ENCODE data around the gene NPVF.

NPVF gene

DNA sequence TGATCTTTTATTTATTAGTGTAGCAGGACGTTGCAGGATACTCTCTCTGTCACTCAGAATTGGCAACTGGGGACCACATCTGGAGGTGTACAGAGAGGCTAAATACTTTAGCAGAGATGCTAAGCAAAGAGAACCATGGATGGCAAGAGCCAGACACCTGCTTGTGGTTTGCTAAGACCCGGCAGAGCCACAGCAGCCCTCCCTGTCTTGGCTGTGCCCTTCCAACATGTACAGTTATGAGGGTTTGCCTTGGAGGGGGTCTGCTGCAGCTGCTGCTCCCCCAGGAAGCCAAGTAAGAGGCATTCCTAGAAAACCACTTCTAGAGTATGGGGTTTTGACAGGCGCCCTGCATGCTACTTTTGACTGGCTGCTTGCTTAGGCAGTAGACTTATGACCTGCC lies 5.1 kb downstream of the NPVF start:
- no peak for DNase-seq

DNA sequence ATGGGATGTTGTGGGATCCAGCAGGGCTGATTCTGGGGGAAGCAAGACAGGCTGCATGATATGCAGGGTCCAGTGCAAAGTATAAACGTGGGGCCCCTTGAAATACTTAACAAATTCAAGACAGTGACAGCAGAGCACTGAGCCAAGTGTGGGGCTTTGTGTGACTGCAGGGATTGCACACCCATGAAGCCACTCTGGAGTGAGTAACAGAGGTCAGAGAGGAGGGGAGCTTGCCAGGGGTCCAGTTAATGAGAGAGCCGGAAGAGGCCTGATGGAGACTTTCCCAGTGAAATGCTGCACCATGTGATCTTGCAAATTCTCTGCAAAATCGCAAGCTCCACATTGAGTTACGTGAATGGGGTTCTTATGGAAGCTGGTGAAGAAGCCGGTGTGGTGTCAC lies 5.6 kb downstream of the NPVF start:
- DNase-seq = no peak

DNA sequence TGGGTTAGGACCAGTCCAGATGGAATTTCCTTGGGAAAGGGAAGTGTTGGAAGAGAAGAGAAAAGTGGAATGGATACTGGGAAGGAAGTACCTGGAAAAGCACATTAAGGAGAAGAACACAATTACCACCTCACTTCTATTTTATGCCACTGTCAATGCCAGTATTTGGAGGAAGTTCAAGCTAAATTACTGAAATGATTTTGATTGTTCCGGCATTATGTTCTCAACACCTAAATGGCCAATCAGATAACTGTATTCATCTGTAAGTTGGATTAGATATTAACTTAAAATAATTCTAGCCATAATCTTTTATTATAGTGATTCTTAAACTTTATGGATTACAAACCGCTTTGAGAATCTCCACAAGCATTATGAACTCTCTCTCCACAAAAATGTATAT lies 7.3 kb downstream of the NPVF start:
- no peak for DNase-seq

- no peak for DNase-seq
Observed at GRCh38 chr7:25218191-25218590, 10.1 kb downstream of the NPVF start.

GRCh38 chr7:25216837-25217236 lies 11.4 kb downstream of the NPVF start:
- DNase-seq = peak; percentile 18

- DNase-seq = no peak
Observed at GRCh38 chr7:25215694-25216335, 12.5 kb downstream of the NPVF start.

DNA sequence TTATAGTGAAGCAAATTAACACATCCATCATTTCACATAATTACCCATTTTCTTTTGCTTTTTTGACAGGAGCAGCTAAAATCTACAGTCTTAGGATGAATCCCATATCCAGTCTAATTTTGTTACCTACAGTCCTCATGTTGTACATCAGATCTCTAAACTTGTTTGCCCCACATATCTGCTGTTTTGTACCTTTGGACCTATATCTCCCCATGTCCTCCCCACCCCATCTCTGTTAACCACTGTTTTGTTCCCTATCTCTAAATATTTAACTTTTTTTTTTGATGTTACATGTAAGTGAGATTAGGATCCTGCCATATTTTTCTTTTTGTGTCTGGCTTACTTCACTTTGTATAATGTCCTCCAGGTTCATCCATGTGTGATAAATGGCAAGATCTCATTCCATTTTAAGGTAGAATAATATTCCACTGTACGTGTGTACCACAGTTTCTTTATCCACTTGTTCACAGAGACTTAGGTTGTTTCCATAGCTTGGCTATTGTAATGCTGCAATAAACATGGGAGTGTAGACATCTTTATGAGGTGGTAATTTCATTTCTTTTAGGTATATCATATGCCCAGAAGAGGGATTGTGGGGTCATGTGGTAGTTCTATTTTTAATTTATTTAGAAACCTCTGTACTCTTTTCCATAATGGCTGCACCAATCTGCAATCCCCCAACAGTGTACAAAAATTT lies 19.6 kb downstream of the NPVF start:
- DNase-seq = no peak

DNA sequence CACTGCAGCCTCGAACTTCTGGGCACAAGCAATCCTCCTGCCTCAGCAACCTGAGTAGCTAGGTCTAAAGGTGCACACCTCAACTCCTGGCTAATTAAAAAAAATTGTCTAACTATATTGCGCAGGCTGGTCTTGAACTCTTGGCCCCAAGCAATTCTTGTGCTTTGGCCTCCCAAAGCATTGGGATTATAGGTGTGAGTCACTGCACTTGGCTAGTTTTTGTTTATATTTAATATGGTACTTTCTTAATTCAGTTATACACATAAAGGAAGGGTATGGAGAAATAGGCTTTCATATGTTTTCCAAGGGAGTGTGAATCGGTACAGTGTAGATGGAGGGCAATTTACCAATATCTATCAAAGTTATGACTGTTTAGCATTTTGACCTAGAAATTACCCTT lies 20.4 kb downstream of the NPVF start:
- DNase-seq = no peak

- DNase-seq = no peak
Observed at GRCh38 chr7:25206765-25207164, 21.5 kb downstream of the NPVF start.

- DNase-seq = no peak
Observed at GRCh38 chr7:25196132-25196896, 32.0 kb downstream of the NPVF start.

- DNase-seq = no peak
Observed at GRCh38 chr7:25194036-25194435, 34.2 kb downstream of the NPVF start.

GRCh38 chr7:25192043-25192442 lies 36.2 kb downstream of the NPVF start:
- no peak for DNase-seq

DNA sequence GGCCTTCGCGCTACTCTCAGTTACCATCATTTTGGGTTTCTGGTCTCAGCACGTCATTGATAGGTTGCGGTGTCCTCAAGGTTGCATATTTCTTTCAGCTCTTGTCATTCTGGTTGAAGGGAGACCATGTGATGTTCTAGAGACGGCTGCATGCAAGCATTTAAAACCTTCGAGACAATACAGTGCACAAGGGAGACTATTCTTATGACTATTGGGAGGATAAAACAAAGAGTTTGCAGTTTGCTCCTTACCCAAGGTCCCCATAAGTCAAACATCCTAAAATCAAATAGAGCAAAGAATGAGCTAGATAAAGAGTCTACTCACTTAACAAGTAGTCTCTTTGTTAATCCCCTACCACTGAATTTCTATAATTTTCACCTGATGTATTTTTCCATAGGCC lies 39.1 kb downstream of the NPVF start:
- no peak for DNase-seq

GRCh38 chr7:25187932-25188331 lies 40.4 kb downstream of the NPVF start:
- no peak for DNase-seq

- DNase-seq = no peak
Observed at GRCh38 chr7:25186436-25186835, 41.9 kb downstream of the NPVF start.

DNA sequence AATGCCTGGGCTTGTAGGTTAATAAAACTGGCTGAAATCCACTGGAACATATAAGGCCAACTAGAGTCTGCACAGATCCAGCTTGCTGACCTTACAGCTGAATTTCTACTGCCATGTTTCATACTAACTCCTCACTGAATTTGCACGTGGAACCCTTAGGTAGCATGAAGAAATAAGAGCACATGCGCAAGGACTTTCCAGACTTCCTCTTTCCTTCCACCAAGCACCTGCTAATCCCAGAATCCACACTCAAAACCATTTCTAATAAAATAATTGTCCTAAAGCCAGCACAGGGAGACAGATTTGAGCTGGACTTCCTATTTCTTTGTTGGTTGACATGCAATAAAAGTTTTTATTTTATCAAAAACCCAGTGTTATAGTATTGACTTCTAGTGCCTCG lies 46.8 kb downstream of the NPVF start:
- DNase-seq = no peak

- DNase-seq = no peak
Observed at GRCh38 chr7:25180946-25181345, 47.3 kb downstream of the NPVF start.

DNA sequence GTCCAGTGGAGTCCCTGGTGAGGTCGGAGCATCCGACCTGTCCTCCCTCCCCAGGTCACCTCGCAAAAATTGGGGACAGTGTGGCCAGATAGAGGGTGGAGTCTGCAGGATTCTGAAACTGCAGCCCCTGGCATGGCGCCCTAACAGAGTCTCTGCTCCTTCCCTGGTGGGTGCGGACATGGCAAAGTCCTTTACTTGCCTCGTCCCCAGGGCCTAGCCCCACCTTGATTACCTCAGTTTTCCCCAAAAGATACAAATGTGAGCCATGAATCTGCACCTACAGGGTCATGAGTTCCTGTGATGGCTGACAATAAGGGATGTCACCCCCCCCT lies 47.7 kb downstream of the NPVF start:
- DNase-seq = no peak

DNA sequence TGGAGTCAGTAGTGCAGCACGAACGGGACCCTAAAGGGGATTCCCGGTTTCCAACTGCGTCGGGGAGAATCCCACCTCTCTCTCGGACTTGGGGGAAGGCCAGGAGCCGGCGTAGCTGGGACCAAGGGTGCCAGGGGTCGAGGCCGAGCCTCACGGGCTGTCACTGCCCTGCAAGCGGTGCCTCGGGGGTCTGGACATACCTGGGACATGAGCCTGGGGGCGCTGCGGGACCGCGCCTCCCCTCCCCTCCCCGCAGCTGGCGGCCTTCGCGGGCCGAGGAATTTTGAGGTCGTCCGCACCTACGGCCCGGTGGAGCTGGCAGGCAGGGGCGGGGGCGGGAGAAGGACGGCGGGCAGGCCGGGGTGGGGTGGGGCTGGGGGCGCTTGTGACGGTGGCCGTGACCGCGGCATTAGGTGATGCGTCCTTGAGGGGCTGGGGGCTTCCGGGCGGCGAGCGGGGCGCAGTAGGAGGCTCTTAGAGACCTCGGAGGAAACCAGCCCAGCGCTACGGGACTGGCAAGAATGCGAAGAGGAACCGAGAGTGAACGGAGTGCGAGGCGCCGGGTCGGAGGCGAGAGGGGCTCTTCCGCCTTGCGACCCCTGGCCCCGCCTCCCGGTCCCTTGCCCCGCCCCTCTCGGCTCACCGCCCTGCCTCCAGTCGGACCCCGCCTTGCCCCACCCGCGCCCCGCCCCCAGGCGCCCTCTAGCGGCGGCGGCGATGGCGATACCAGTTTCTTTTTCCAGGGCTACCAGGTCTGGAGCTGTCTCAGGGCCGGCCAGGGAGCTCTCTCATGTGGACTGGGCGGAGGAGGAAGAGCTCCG lies 48.3 kb downstream of the NPVF start:
- DNase-seq = peak; percentile 84

GRCh38 chr7:25179325-25179724 lies 49.0 kb downstream of the NPVF start:
- DNase-seq = no peak
